SK-N-SH (cell line): ENCODE data around the gene ACADS. TPM values are rescaled to one million over a fixed set of nuclear protein-coding genes. Genes with fewer than 3 reads are reported as not detected.

Source experiments
- CTCF ChIA-PET: fragments of 300-600, 350-600 bp; formaldehyde crosslinking; extraction: SDS; loops from one replicate; lab custom pipeline; 2021; lab: Yijun Ruan, JAX
- POLR2A ChIA-PET: fragments of 350-600 bp; sonication (Branson Sonifier 250); formaldehyde crosslinking; extraction: SDS; loops from one replicate; lab custom pipeline; 2020; ENCODE audit warnings: antibody characterized with exemption, inconsistent platforms; lab: Yijun Ruan, JAX
- DNase-seq: peaks from one replicate; pipeline ENCODE4 v3.0.0; 2012
- H2AFZ ChIP-seq: fragments of 200-600 bp; sonication (generic); 2 replicates; pipeline ENCODE4 v1.8.1; 2016; ENCODE audit warnings: antibody characterized with exemption, mild to moderate bottlenecking, low read depth
- H3F3A ChIP-seq: fragments of 200-600 bp; sonication (generic); replicated peaks from 2 replicates; pipeline ENCODE3; 2016; ENCODE audit warnings: antibody characterized with exemption, mild to moderate bottlenecking; ENCODE audit not compliant: insufficient read depth
- H3K27ac ChIP-seq, 2 experiments: fragments of 200-500 bp in 1 of 2; fragments of 200-600 bp in 1 of 2; sonication (Bioruptor generic) in 1 of 2; sonication (generic), shearing (Covaris generic) in 1 of 2; 2 replicates each; pipeline versions ENCODE4 v1.5.1 to v1.6.1; 2014 to 2016; ENCODE audit warnings: low read depth in 2 of 2, inconsistent platforms in 1 of 2, low read length in 1 of 2, mild to moderate bottlenecking in 1 of 2, mixed read lengths in 1 of 2
- H3K27me3 ChIP-seq: fragments of 200-600 bp; sonication (generic), shearing (Covaris generic); 2 replicates; pipeline ENCODE4 v1.6.1; 2016; ENCODE audit warnings: mixed run types; ENCODE audit not compliant: insufficient read depth
- H3K36me3 ChIP-seq, 2 experiments: fragments of 200-500 bp in 1 of 2; fragments of 200-600 bp in 1 of 2; sonication (Bioruptor generic) in 1 of 2; sonication (generic) in 1 of 2; replicated peaks in 1 of 2; 2 replicates each; pipeline versions ENCODE3 to v1.5.1; 2014 to 2016; ENCODE audit warnings: low read length in 1 of 2, mild to moderate bottlenecking in 1 of 2; ENCODE audit not compliant: insufficient read depth in 2 of 2, control insufficient read depth in 1 of 2
- H3K4me1 ChIP-seq, 2 experiments: fragments of 200-500 bp in 1 of 2; fragments of 200-600 bp in 1 of 2; sonication (Bioruptor generic) in 1 of 2; sonication (generic), shearing (Covaris generic) in 1 of 2; 2 replicates each; pipeline versions ENCODE4 v1.5.1 to v1.6.1; 2014 to 2016; ENCODE audit warnings: low read depth in 1 of 2, low read length in 1 of 2, mixed run types in 1 of 2; ENCODE audit not compliant: insufficient read depth in 2 of 2, control insufficient read depth in 1 of 2
- H3K4me2 ChIP-seq: fragments of 200-600 bp; sonication (generic), shearing (Covaris generic); 2 replicates; pipeline ENCODE4 v1.6.1; 2017; ENCODE audit warnings: mixed run types
- H3K4me3 ChIP-seq, 2 experiments: fragments of 200-500 bp in 1 of 2; fragments of 200-600 bp in 1 of 2; sonication (Bioruptor generic) in 1 of 2; sonication (generic), shearing (Covaris generic) in 1 of 2; 2 replicates each; pipeline versions ENCODE4 v1.5.1 to v1.8.1; 2014 to 2016; ENCODE audit warnings: low read depth in 2 of 2, inconsistent platforms in 1 of 2, low read length in 1 of 2, mild to moderate bottlenecking in 1 of 2, mixed read lengths in 1 of 2, moderate library complexity in 1 of 2
- H3K79me2 ChIP-seq: fragments of 200-600 bp; sonication (generic); 2 replicates; pipeline ENCODE4 v1.8.1; 2017; ENCODE audit warnings: mild to moderate bottlenecking; ENCODE audit not compliant: insufficient read depth
- H3K9ac ChIP-seq: fragments of 200-600 bp; sonication (generic); 2 replicates; pipeline ENCODE4 v1.6.1; 2017; ENCODE audit warnings: mixed run types
- H3K9me2 ChIP-seq: fragments of 200-600 bp; sonication (generic); 2 replicates; pipeline ENCODE4 v1.6.1; 2017; ENCODE audit warnings: mixed run types
- H3K9me3 ChIP-seq: fragments of 200-600 bp; sonication (generic); 2 replicates; pipeline ENCODE4 v1.6.1; 2017; ENCODE audit warnings: mixed run types, mild to moderate bottlenecking, moderate library complexity
- H4K20me1 ChIP-seq: fragments of 200-600 bp; sonication (generic); 2 replicates; pipeline ENCODE4 v1.6.1; 2017; ENCODE audit warnings: mild to moderate bottlenecking, mixed run types; ENCODE audit not compliant: insufficient read depth
- CHD2 ChIP-seq: fragments of 150-350 bp; IDR thresholded peaks from 2 replicates; pipeline ENCODE4 v1.6.1; 2018; ENCODE audit warnings: low read length; ENCODE audit not compliant: partially characterized antibody
- ELF1 ChIP-seq: IDR thresholded peaks from 2 replicates; pipeline ENCODE4 v1.4.0; 2012
- FOSL2 ChIP-seq: IDR thresholded peaks from 2 replicates; pipeline ENCODE4 v1.4.0; 2012; ENCODE audit warnings: low read depth, mild to moderate bottlenecking, moderate library complexity, borderline replicate concordance
- FOXJ3 ChIP-seq: sonication (generic); formaldehyde crosslinking; IDR thresholded peaks from 2 replicates; pipeline ENCODE4 v1.5.1; 2020; ENCODE audit warnings: mild to moderate bottlenecking, missing genetic modification reagents
- FOXM1 ChIP-seq: IDR thresholded peaks from 2 replicates; pipeline ENCODE4 v1.4.0; 2012; ENCODE audit warnings: low read depth, mild to moderate bottlenecking
- GABPA ChIP-seq: IDR thresholded peaks from 2 replicates; pipeline ENCODE4 v1.4.0; 2012; ENCODE audit warnings: low read depth, mild to moderate bottlenecking
- GATA2 ChIP-seq: sonication (generic); formaldehyde crosslinking; IDR thresholded peaks from 2 replicates; pipeline ENCODE4 v1.5.0; 2020; ENCODE audit warnings: mild to moderate bottlenecking, missing genetic modification reagents
- JUND ChIP-seq: IDR thresholded peaks from 2 replicates; pipeline ENCODE4 v1.4.0; 2012
- MXI1 ChIP-seq: IDR thresholded peaks from 2 replicates; pipeline ENCODE4 v1.6.1; 2012; ENCODE audit warnings: mild to moderate bottlenecking, low read depth, low read length, improper control_type of control experiment
- NFIC ChIP-seq: IDR thresholded peaks from 2 replicates; pipeline ENCODE4 v1.4.0; 2012; ENCODE audit warnings: borderline replicate concordance
- POLR2AphosphoS5 ChIP-seq: IDR thresholded peaks from 2 replicates; pipeline ENCODE4 v1.6.1; 2012; ENCODE audit warnings: low read depth, low read length
- RAD21 ChIP-seq: IDR thresholded peaks from 2 replicates; pipeline ENCODE4 v1.6.1; 2012; ENCODE audit warnings: mild to moderate bottlenecking, low read length
- RCOR1 ChIP-seq: fragments of 150-350 bp; IDR thresholded peaks from 2 replicates; pipeline ENCODE4 v1.6.1; 2017; ENCODE audit warnings: antibody characterized with exemption, low read length
- SIN3A ChIP-seq: IDR thresholded peaks from 2 replicates; pipeline ENCODE4 v1.6.1; 2012; ENCODE audit warnings: low read depth, mild to moderate bottlenecking, low read length, moderate library complexity, borderline replicate concordance
- TAF1 ChIP-seq: IDR thresholded peaks from 2 replicates; pipeline ENCODE4 v1.6.1; 2012; ENCODE audit warnings: low read depth, mild to moderate bottlenecking, low read length, moderate library complexity, borderline replicate concordance
- TCF12 ChIP-seq: IDR thresholded peaks from 2 replicates; pipeline ENCODE4 v1.4.0; 2012
- TEAD4 ChIP-seq: IDR thresholded peaks from 2 replicates; pipeline ENCODE4 v1.4.0; 2012; ENCODE audit warnings: mild to moderate bottlenecking, borderline replicate concordance; ENCODE audit not compliant: insufficient read depth
- WGBS: methylation state at CpG from one replicate; pipeline ENCODE4 v1.1.6; 2017; ENCODE audit warnings: low lambda C conversion rate; 5-methylcytosine and 5-hydroxymethylcytosine counted together
- polyA plus RNA-seq, 3 experiments: library from polyadenylated mRNA; depleted of rRNA; stranded (reverse); fragments of >200 nt; gene quantifications; 2 replicates each; pipeline ENCODE4 v1.2.3, GENCODE V29; 2012
- TF ChIP-seq, protein P1 (sequence below): IDR thresholded peaks from 2 replicates; pipeline ENCODE4; 2012
- TF ChIP-seq, protein P2 (sequence below): IDR thresholded peaks from 2 replicates; pipeline ENCODE4 v1.4.0; 2012; ENCODE audit warnings: low read depth
- TF ChIP-seq, protein P3 (sequence below): IDR thresholded peaks from 2 replicates; pipeline ENCODE4 v1.6.1; 2012; ENCODE audit warnings: mild to moderate bottlenecking, low read depth, low read length, moderate library complexity
- TF ChIP-seq, protein P4 (sequence below): fragments of 200-600 bp; sonication (generic); IDR thresholded peaks from 2 replicates; pipeline ENCODE4 v1.6.1; 2017; ENCODE audit warnings: antibody characterized with exemption, mild to moderate bottlenecking, moderate library complexity
- TF ChIP-seq, protein P5 (sequence below): fragments of 150-350 bp; IDR thresholded peaks from 2 replicates; pipeline ENCODE4 v1.6.1; 2016; ENCODE audit warnings: mild to moderate bottlenecking, low read depth, low read length

ACADS gene
- polyA plus RNA-seq, 1 of the 3 experiments (the other 2 are of a cell fraction), result 4.9 TPM

DNA sequence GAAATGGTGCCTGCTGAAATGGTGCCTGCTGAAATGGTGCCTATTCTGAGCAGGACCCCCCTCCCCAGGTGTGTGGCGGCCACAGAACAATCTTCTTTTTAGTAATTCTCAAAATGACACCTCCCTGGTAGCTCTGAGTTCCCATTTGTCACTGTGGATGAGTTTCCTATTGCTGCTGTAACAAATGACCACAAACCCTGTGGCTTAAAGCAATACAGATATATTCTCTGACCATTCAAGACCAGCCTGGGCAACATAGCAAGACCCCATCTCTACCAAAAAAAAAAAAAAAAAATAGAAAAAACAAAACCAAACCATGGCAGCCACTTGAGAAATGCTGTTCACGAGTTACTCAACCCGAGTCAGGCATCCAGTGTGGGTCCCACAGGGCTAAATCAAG lies 7.9 kb downstream of the ACADS start:
- POLR2A ChIA-PET, result no interaction called here

DNA sequence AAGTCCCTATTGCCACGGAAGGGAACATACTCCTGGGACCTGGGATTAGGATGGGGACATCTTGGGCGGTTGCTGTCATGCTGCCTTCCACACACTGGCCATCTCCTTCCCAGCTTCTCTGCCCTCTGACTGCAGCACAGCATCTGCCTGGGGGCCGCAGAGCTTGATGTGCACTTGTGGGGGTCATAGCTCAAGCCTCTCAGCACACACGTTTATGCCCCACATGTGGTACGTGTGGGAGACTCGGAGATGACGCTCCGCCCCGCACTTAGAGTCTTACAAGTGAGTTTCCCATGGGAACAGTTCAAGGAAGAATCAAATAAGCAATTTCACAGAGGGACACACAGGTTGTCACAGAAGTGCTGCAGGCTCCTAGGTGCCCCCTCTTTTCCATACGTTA lies 8.6 kb downstream of the ACADS start:
- no peaks in the 10 kb centered on the region for H3K4me1 ChIP-seq
- no peak overlapping the region for H2AFZ ChIP-seq
- H3K79me2 ChIP-seq, result no peaks in the 10 kb centered on the region
- H3F3A ChIP-seq, result no peaks in the 10 kb centered on the region
- CTCF ChIA-PET, result no interaction called here
- no peak overlapping the region for H3K4me3 ChIP-seq
- 96% methylated on average over 10 of the region's 10 CpGs for WGBS
- no peaks in the 10 kb centered on the region for H3K27me3 ChIP-seq
- no peaks in the 10 kb centered on the region for H3K9me3 ChIP-seq
- TF ChIP-seq TCF12 (no peak), RAD21 (no peak), CHD2 (no peak), FOSL2 (no peak), NFIC (no peak), FOXJ3 (CRISPR knock-in tag) (no peak), JUND (no peak), GATA2 (no peak), MXI1 (no peak)
- TF ChIP-seq, protein P1, sequence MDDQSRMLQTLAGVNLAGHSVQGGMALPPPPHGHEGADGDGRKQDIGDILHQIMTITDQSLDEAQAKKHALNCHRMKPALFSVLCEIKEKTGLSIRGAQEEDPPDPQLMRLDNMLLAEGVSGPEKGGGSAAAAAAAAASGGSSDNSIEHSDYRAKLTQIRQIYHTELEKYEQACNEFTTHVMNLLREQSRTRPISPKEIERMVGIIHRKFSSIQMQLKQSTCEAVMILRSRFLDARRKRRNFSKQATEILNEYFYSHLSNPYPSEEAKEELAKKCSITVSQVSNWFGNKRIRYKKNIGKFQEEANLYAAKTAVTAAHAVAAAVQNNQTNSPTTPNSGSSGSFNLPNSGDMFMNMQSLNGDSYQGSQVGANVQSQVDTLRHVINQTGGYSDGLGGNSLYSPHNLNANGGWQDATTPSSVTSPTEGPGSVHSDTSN, result no peak
- TF ChIP-seq, protein P2, sequence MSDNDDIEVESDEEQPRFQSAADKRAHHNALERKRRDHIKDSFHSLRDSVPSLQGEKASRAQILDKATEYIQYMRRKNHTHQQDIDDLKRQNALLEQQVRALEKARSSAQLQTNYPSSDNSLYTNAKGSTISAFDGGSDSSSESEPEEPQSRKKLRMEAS, result no peak
- TF ChIP-seq, protein P3, sequence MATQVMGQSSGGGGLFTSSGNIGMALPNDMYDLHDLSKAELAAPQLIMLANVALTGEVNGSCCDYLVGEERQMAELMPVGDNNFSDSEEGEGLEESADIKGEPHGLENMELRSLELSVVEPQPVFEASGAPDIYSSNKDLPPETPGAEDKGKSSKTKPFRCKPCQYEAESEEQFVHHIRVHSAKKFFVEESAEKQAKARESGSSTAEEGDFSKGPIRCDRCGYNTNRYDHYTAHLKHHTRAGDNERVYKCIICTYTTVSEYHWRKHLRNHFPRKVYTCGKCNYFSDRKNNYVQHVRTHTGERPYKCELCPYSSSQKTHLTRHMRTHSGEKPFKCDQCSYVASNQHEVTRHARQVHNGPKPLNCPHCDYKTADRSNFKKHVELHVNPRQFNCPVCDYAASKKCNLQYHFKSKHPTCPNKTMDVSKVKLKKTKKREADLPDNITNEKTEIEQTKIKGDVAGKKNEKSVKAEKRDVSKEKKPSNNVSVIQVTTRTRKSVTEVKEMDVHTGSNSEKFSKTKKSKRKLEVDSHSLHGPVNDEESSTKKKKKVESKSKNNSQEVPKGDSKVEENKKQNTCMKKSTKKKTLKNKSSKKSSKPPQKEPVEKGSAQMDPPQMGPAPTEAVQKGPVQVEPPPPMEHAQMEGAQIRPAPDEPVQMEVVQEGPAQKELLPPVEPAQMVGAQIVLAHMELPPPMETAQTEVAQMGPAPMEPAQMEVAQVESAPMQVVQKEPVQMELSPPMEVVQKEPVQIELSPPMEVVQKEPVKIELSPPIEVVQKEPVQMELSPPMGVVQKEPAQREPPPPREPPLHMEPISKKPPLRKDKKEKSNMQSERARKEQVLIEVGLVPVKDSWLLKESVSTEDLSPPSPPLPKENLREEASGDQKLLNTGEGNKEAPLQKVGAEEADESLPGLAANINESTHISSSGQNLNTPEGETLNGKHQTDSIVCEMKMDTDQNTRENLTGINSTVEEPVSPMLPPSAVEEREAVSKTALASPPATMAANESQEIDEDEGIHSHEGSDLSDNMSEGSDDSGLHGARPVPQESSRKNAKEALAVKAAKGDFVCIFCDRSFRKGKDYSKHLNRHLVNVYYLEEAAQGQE, result no peak
- no peak overlapping the region for H3K27ac ChIP-seq
- H3K36me3 ChIP-seq, result no peaks in the 10 kb centered on the region
- no peak overlapping the region for H3K4me2 ChIP-seq
- no peak overlapping the region for H3K9ac ChIP-seq
- POLR2A ChIA-PET, result no interaction called here
- no peak for DNase-seq
- no peaks in the 10 kb centered on the region for H3K9me2 ChIP-seq
- no peaks in the 10 kb centered on the region for H4K20me1 ChIP-seq

More for the DNA sequence above, 7.9 kb downstream of the ACADS start:
- Histone ChIP-seq H2AFZ (no peak overlapping the region), H3K4me2 (no peak overlapping the region), H3K27me3 (no peaks in the 10 kb centered on the region), H3K4me3 (no peak overlapping the region), H3K9me2 (no peaks in the 10 kb centered on the region), H3K36me3 (no peaks in the 10 kb centered on the region)
- TF ChIP-seq TCF12 (no peak), RCOR1 (no peak), JUND (no peak), FOSL2 (no peak), NFIC (no peak), SIN3A (no peak), FOXM1 (no peak), POLR2AphosphoS5 (no peak), GATA2 (no peak), ELF1 (no peak), GABPA (no peak), RAD21 (no peak), TAF1 (no peak), TEAD4 (no peak)
- TF ChIP-seq, protein P4, sequence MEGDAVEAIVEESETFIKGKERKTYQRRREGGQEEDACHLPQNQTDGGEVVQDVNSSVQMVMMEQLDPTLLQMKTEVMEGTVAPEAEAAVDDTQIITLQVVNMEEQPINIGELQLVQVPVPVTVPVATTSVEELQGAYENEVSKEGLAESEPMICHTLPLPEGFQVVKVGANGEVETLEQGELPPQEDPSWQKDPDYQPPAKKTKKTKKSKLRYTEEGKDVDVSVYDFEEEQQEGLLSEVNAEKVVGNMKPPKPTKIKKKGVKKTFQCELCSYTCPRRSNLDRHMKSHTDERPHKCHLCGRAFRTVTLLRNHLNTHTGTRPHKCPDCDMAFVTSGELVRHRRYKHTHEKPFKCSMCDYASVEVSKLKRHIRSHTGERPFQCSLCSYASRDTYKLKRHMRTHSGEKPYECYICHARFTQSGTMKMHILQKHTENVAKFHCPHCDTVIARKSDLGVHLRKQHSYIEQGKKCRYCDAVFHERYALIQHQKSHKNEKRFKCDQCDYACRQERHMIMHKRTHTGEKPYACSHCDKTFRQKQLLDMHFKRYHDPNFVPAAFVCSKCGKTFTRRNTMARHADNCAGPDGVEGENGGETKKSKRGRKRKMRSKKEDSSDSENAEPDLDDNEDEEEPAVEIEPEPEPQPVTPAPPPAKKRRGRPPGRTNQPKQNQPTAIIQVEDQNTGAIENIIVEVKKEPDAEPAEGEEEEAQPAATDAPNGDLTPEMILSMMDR, result no peak
- TF ChIP-seq, protein P5, sequence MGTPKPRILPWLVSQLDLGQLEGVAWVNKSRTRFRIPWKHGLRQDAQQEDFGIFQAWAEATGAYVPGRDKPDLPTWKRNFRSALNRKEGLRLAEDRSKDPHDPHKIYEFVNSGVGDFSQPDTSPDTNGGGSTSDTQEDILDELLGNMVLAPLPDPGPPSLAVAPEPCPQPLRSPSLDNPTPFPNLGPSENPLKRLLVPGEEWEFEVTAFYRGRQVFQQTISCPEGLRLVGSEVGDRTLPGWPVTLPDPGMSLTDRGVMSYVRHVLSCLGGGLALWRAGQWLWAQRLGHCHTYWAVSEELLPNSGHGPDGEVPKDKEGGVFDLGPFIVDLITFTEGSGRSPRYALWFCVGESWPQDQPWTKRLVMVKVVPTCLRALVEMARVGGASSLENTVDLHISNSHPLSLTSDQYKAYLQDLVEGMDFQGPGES, result no peak
- TF ChIP-seq, all 33 proteins: peak for 0
- no peaks in the 10 kb centered on the region for H3F3A ChIP-seq
- H3K9me3 ChIP-seq, result no peaks in the 10 kb centered on the region
- H3K4me1 ChIP-seq, result no peaks in the 10 kb centered on the region
- no peak overlapping the region for H3K27ac ChIP-seq
- no peaks in the 10 kb centered on the region for H3K79me2 ChIP-seq
- DNase-seq, result no peak
- no peaks in the 10 kb centered on the region for H4K20me1 ChIP-seq
- H3K9ac ChIP-seq, result no peak overlapping the region
- CTCF ChIA-PET, result no interaction called here
- WGBS, result 84% methylated on average over 3 of the region's 3 CpGs
